NOMO-1 (cell line): ENCODE measurements around the gene RNASE8.

Experiments
- DNase-seq, 2 experiments: peaks; one replicate each; lab custom pipeline; 2025; ENCODE audit not compliant: unreplicated experiment in 2 of 2; lab: John Stamatoyannopoulos, UW

Gene RNASE8

DNA sequence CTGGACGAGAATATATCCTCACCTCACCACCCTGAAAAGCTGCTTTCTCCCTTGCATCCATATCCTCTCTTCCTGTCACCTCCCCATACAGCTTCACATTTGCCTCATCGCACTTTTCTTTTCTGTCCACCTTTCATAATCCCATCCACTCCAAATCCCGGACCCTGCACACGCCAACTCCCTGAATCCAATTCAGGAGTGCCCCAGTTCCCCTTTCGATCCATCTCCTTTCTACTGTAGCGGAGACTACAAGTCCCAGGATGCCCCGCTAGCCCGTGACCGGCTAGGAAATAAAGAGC, 45.7 kb downstream of the RNASE8 start:
- no peak for DNase-seq

DNA sequence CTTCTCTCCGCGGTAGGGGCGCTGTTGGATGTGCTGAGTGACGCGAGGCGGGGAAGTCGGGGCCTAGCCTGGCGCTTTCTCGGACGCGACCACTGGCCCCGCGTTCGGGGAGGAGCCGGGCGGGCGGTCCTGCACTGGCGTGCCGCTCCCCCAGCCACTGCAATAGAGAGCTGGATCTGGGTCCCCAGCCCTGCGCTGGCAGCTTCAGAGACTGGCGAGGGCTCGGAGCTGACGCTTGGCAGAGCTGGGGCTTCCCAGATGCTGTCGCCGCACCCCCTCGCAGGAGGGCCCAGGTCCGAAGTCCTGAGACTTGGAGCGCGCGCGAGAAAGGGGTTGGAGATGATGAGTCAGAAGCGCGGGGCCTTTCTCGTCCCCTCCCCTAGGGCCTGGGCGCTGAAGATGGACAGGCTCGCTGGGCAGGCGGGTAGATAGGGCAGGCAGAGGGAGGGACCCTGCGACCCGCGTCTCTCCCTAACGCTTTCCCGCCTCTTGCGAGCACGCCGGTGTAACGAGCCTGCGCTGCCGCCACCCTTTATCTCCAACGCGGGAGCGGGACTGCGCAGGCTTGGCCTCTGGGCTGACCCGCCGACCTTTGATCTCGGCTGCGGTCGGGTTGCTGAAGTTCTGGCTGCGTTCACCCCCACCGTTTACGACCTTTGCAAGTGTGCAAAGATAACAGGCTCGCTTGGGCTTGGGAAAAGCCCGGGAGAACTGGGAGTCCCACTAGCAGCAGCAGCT, 46.3 kb downstream of the RNASE8 start:
- DNase-seq = peak; percentile 95 to 96

DNA sequence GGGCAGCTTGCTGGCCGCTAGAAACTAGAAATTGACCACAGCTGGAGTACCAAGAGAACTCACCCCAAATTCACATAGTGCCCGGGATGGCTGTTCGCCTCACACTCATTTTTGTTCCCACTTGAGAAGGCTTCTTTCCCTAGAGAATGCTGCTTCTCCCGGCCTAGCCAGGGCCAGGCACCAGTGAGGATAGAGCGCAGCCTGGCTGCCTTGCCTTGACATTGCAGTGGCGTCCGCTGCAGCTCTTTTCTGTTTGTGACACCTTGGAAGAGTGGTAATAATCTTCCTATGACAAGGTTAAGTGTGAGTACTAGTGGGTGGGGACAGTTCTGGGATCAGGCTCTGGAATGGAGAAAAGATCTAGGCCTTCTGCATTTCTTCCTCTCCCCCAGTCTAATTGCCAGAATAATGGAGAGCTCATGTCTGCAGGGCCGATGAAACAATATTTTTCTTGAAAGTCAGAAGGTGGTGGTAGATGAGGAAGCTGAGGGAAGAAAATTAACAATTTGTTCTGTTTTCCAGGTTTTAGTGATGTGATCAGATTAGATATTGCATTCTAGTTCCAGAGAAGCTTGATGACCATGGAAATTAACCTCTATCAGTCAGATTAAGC, 46.9 kb downstream of the RNASE8 start:
- peak; percentile 48 to 61 for DNase-seq

DNA sequence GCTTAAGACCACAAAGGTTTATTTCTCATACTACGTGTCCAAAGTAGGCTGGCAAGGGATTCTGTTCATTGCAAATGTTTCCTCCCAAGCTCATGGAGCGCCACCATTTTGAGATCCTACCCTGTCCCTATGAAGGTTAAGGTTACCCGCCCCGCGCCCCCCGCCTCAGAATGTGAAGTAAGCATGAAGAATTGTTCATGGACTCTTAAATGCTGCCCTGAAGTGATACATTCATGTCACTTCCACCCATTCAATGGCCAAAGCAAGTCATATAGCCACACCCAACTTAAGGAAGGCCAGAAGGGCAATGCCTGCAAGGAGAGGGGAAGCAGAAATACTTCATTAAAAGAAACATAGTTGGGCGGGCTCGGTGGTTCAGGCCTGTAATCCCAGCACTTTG, 47.5 kb downstream of the RNASE8 start:
- no peak for DNase-seq

DNA sequence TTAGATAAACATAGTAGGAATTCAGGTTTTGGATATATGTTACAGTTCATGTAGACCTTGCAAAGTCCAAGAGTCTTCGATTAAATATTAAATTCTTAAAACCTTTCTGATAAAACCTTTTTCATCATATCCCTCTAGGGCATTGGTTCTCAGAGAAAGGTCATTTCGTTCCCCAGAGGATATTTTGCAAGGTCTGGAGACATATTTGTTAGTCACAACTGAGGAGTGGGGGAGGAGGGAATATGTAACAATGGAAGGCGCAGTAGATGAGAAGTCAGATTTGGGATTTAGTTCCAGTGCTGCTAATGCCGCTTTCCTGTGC, 48.5 kb downstream of the RNASE8 start:
- DNase-seq = peak; percentile 39 to 63

DNA sequence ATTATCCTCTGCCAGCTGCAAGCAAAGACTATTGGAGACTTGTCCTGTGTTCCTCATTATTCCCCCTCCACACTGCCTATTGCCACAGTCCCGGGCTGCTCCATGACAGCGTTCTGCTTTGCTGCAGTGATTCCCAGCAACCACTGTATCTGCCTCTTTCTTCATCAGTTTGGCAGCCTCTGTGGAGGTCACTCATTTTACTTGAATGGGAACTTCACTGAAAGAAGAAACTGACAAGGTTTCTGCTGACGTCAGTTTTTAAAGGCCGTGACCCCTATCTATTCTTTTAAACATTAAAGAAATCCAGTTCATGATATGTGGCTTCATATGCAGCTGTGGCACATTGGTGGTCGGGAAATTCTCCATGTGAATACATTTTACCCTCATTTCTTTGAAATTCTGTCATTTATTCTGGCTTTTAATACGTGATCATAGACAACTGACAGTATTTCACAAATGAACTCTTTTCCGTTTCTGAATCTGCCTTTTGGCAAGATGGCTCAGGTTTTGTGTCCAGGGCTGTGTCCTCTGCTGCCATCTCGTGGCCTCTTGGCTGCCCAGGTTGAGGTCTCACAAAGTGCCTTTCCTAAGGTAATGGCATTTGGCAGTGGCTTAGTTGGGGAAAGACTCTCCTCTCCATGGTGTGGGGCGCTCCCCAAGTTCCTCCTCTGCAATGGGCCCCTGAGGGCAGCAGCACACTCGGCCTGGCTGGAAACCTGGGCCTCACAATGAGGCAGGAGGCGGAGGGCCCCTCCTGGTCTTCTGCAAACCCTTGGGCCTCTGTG, 49.1 kb downstream of the RNASE8 start:
- DNase-seq = peak; percentile 79 to 82

DNA sequence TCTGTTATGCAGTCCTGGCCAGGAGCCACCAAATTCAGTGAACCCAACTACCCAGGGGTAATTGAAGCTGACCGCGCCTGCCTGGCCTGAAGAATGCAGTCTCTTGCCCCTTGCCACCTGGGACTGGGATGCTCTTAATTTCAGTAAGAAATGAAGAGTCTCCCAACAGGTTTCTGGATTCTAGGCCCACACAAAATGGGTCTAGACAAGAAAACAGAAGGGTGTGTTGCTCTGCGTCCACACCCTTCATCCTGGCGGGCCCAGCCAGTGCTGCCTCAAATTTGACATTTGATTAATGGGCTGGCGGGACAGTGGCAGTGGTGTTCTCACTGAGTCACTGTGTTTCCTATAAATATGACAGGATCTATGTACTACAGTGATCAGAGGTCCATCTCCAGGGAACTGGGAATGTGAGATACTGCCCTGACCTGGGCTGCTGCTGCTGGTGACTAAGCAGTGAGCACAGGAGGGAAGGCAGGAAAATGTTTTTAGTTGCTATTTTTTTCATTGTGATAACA, 49.7 kb downstream of the RNASE8 start:
- DNase-seq = peak; percentile 24 to 45
